Fibroblast of pulmonary artery (primary cell): Measurements from ENCODE around the gene PRSS27.

Experiments
- DNase-seq: peaks from one replicate; pipeline ENCODE4 v3.0.0-alpha.2; 2010; ENCODE audit warnings: low read depth
- H3K4me3 ChIP-seq: replicated peaks from 2 replicates; pipeline ENCODE4 v1.5.1; 2011; ENCODE audit warnings: low read depth, mild to moderate bottlenecking, control low read depth, low read length, moderate library complexity
- TF ChIP-seq, protein P1 (sequence below): IDR thresholded peaks from 2 replicates; pipeline ENCODE4 v1.5.1; 2011; ENCODE audit warnings: mild to moderate bottlenecking, control low read depth, low read length, inconsistent platforms; ENCODE audit errors: missing control alignments

The PRSS27 gene

GRCh38 chr16:2704983-2705275 lies 15.1 kb downstream of the PRSS27 start:
- DNase-seq: no peak
- no peak overlapping the region for H3K4me3 ChIP-seq
- TF ChIP-seq, protein P1, sequence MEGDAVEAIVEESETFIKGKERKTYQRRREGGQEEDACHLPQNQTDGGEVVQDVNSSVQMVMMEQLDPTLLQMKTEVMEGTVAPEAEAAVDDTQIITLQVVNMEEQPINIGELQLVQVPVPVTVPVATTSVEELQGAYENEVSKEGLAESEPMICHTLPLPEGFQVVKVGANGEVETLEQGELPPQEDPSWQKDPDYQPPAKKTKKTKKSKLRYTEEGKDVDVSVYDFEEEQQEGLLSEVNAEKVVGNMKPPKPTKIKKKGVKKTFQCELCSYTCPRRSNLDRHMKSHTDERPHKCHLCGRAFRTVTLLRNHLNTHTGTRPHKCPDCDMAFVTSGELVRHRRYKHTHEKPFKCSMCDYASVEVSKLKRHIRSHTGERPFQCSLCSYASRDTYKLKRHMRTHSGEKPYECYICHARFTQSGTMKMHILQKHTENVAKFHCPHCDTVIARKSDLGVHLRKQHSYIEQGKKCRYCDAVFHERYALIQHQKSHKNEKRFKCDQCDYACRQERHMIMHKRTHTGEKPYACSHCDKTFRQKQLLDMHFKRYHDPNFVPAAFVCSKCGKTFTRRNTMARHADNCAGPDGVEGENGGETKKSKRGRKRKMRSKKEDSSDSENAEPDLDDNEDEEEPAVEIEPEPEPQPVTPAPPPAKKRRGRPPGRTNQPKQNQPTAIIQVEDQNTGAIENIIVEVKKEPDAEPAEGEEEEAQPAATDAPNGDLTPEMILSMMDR: no peak

GRCh38 chr16:2704166-2704982 lies 15.7 kb downstream of the PRSS27 start:
- no peak overlapping the region for H3K4me3 ChIP-seq
- DNase-seq: no peak
- TF ChIP-seq, protein P1: no peak

- no peak overlapping the region for H3K4me3 ChIP-seq
- TF ChIP-seq, protein P1: no peak
- DNase-seq: no peak
Observed at GRCh38 chr16:2702871-2703745, 16.9 kb downstream of the PRSS27 start.

DNA sequence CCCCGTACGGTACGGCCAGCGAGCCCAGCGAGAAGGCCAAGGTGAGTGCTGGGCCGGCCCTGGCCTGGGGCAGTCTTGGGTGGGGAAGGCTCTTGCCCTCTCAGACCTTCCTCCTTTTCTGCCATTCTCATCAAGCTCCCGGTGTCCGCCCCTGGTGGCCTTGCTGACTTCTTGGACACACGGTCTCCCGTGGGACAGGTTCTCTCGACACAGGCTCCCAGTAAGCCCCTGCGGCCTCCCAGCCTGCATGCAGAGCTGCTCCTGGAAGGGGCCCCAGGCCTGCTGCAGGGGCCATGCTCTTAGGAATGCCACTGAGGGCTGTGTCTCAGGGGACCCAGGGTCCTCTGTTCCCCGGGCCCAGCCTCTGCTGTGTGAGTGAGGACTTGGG lies 17.6 kb downstream of the PRSS27 start:
- TF ChIP-seq, protein P1: no peak
- H3K4me3 ChIP-seq: no peak overlapping the region
- no peak for DNase-seq

DNA sequence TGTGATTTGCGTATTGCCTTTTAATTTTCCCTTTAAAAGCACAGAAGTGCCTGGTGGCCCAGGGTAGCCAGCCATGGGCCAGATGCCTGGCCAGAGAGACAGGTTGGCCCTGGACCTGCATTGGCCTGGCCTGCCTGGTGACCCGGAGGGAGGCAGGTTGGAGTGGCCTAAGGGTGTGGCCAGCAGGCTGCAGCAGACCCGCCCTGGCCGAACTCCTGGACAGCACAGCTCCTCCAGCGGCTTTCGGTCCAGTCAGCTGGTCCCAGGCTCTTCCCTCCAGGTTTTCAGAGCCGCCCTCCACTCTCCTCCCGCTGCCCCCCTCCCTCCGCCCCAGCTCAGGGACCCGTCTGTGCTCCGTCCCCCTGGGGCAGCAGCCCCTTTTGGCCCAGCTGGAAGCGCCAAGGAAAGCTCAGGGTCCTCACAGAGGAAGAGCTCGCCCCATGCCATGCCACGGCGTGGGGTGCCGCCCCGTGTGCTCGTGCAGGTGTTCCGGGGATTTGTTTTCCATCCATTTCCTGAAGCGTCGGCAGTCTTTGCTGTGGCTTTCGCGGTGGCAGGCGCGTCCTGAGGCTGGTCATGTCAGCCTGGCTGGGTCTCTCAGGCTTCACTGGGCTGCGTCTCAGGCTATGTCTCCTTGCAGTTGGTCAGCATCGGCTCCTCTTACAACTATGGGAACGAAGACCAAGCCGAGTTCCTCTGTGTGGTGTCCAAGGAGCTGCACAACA lies 18.1 kb downstream of the PRSS27 start:
- no peak for DNase-seq
- TF ChIP-seq, protein P1: no peak
- no peak overlapping the region for H3K4me3 ChIP-seq

GRCh38 chr16:2701272-2701671 lies 18.8 kb downstream of the PRSS27 start:
- no peak for DNase-seq
- TF ChIP-seq, protein P1: no peak
- H3K4me3 ChIP-seq: no peak overlapping the region
